ENCODE results near the gene EPB41L5.
"Not testable (repeated sequence)": the region's sequence is repeated elsewhere in the genome, so short reads cannot be mapped to it uniquely, and the experiment has no call there.

EPB41L5 gene

GRCh38 chr2:120140866-120141265, 128.0 kb downstream of the EPB41L5 start:
- no peak for DNase-seq (ENCODE audit: low spot score)
- no peak for FAIRE-seq

- FAIRE-seq (peak; percentile 46), DNase-seq (ENCODE audit: low spot score) (no peak)
Measured at GRCh38 chr2:120141300-120142069, 128.6 kb downstream of the EPB41L5 start.

GRCh38 chr2:120142528-120143219, 129.8 kb downstream of the EPB41L5 start:
- FAIRE-seq (no peak), DNase-seq (ENCODE audit: low spot score) (no peak)

- DNase-seq (ENCODE audit: low spot score): no peak
- FAIRE-seq: peak; percentile 13
Measured at GRCh38 chr2:120148229-120148628, 135.4 kb downstream of the EPB41L5 start.

- FAIRE-seq (no peak), DNase-seq (ENCODE audit: low spot score) (no peak)
Measured at GRCh38 chr2:120148669-120149068, 135.8 kb downstream of the EPB41L5 start.

- DNase-seq (ENCODE audit: low spot score): no peak
- FAIRE-seq: no peak
Measured at GRCh38 chr2:120149406-120149805, 136.5 kb downstream of the EPB41L5 start.

GRCh38 chr2:120150040-120150482, 137.2 kb downstream of the EPB41L5 start:
- FAIRE-seq: no peak
- no peak for DNase-seq (ENCODE audit: low spot score)

GRCh38 chr2:120155308-120155707, 142.4 kb downstream of the EPB41L5 start:
- no peak for FAIRE-seq

GRCh38 chr2:120158658-120159057, 145.8 kb downstream of the EPB41L5 start:
- not testable (repeated sequence) for DNase-seq (ENCODE audit: low spot score); FAIRE-seq

More at GRCh38 chr2:120155308-120155707, 142.4 kb downstream of the EPB41L5 start:
- no peak for DNase-seq (ENCODE audit: low spot score)

- FAIRE-seq (no peak), DNase-seq (ENCODE audit: low spot score) (no peak)
Measured at GRCh38 chr2:120161190-120161589, 148.3 kb downstream of the EPB41L5 start.

- DNase-seq (ENCODE audit: low spot score): no peak
- FAIRE-seq: peak; percentile 58
Measured at GRCh38 chr2:120162716-120163115, 149.8 kb downstream of the EPB41L5 start.

- FAIRE-seq (no peak), DNase-seq (ENCODE audit: low spot score) (no peak)
Measured at GRCh38 chr2:120167272-120167671, 154.4 kb downstream of the EPB41L5 start.

GRCh38 chr2:120169020-120169419, 156.1 kb downstream of the EPB41L5 start:
- DNase-seq (ENCODE audit: low spot score) (no peak), FAIRE-seq (no peak)

GRCh38 chr2:120174963-120175581, 162.2 kb downstream of the EPB41L5 start:
- DNase-seq (ENCODE audit: low spot score) (peak; percentile 64), FAIRE-seq (no peak)

GRCh38 chr2:120176526-120176925, 163.6 kb downstream of the EPB41L5 start:
- DNase-seq (ENCODE audit: low spot score): no peak
- no peak for FAIRE-seq

GRCh38 chr2:120177001-120177621, 164.2 kb downstream of the EPB41L5 start:
- FAIRE-seq (no peak), DNase-seq (ENCODE audit: low spot score) (no peak)

GRCh38 chr2:120177973-120178372, 165.1 kb downstream of the EPB41L5 start:
- DNase-seq (ENCODE audit: low spot score) (no peak), FAIRE-seq (no peak)

GRCh38 chr2:120179396-120179795, 166.5 kb downstream of the EPB41L5 start:
- FAIRE-seq: no peak
- DNase-seq (ENCODE audit: low spot score): no peak

GRCh38 chr2:120180066-120180465, 167.2 kb downstream of the EPB41L5 start:
- FAIRE-seq (no peak), DNase-seq (ENCODE audit: low spot score) (no peak)

- FAIRE-seq: no peak
Measured at GRCh38 chr2:120182019-120182560, 169.2 kb downstream of the EPB41L5 start.

GRCh38 chr2:120189189-120189588, 176.3 kb downstream of the EPB41L5 start:
- DNase-seq (ENCODE audit: low spot score) (no peak), FAIRE-seq (no peak)

More at GRCh38 chr2:120182019-120182560, 169.2 kb downstream of the EPB41L5 start:
- DNase-seq (ENCODE audit: low spot score): no peak

All from urothelium cell line (cell line).